Parathyroid adenoma (tissue), 2 donors: Measurements from ENCODE around the gene PEAK1.

Experiments used
- H2AFZ ChIP-seq: fragments of 300-600 bp; sonication (generic); one replicate; pipeline ENCODE4 v1.7.0; 2017; ENCODE audit warnings: antibody characterized with exemption, mild to moderate bottlenecking
- H3K27ac ChIP-seq: fragments of 300-600 bp; sonication (generic); one replicate; pipeline ENCODE4 v1.7.0; 2017
- H3K27me3 ChIP-seq: fragments of 300-600 bp; sonication (generic); one replicate; pipeline ENCODE4 v1.7.0; 2017; ENCODE audit warnings: low read length; ENCODE audit not compliant: control insufficient read depth, insufficient read depth
- H3K36me3 ChIP-seq: fragments of 300-600 bp; sonication (generic); one replicate; pipeline ENCODE4 v1.7.0; 2017; ENCODE audit warnings: low read length; ENCODE audit not compliant: control insufficient read depth, insufficient read depth
- H3K4me1 ChIP-seq: fragments of 300-600 bp; sonication (generic); one replicate; pipeline ENCODE4 v1.7.0; 2017; ENCODE audit warnings: control low read depth
- H3K4me2 ChIP-seq: fragments of 300-600 bp; sonication (generic); one replicate; pipeline ENCODE4 v1.7.0; 2017; ENCODE audit warnings: low read length
- H3K4me3 ChIP-seq: fragments of 300-600 bp; sonication (generic); one replicate; pipeline ENCODE4 v1.7.0; 2017; ENCODE audit warnings: low read depth, low read length
- H3K79me2 ChIP-seq: fragments of 300-600 bp; sonication (generic); one replicate; pipeline ENCODE4 v1.7.0; 2017; ENCODE audit warnings: control low read depth
- H3K9ac ChIP-seq: fragments of 300-600 bp; sonication (generic); one replicate; pipeline ENCODE4 v1.7.0; 2017; ENCODE audit warnings: mild to moderate bottlenecking
- H3K9me3 ChIP-seq: fragments of 300-600 bp; sonication (generic); one replicate; pipeline ENCODE4 v1.7.0; 2017; ENCODE audit warnings: low read length; ENCODE audit not compliant: control insufficient read depth
- TF ChIP-seq, protein P1 (sequence below): fragments of 300-600 bp; sonication (generic); IDR thresholded peaks from one replicate; pipeline ENCODE4 v1.7.0; 2017; ENCODE audit warnings: antibody characterized with exemption, mild to moderate bottlenecking
- donor health status: primary hyperparathyroidism.

The PEAK1 gene

GRCh38 chr15:77402740-77403379, 17.0 kb downstream of the PEAK1 start:
- Histone ChIP-seq H3K4me2 (no peak overlapping the region), H3K4me1 (no peaks in the 10 kb centered on the region), H2AFZ (no peak overlapping the region), H3K79me2 (no peaks in the 10 kb centered on the region), H3K27ac (no peak overlapping the region), H3K27me3 (no peaks in the 10 kb centered on the region), H3K9me3 (no peaks in the 10 kb centered on the region), H3K9ac (no peak overlapping the region), H3K36me3 (no peaks in the 10 kb centered on the region), H3K4me3 (no peak overlapping the region)
- TF ChIP-seq, protein P1, sequence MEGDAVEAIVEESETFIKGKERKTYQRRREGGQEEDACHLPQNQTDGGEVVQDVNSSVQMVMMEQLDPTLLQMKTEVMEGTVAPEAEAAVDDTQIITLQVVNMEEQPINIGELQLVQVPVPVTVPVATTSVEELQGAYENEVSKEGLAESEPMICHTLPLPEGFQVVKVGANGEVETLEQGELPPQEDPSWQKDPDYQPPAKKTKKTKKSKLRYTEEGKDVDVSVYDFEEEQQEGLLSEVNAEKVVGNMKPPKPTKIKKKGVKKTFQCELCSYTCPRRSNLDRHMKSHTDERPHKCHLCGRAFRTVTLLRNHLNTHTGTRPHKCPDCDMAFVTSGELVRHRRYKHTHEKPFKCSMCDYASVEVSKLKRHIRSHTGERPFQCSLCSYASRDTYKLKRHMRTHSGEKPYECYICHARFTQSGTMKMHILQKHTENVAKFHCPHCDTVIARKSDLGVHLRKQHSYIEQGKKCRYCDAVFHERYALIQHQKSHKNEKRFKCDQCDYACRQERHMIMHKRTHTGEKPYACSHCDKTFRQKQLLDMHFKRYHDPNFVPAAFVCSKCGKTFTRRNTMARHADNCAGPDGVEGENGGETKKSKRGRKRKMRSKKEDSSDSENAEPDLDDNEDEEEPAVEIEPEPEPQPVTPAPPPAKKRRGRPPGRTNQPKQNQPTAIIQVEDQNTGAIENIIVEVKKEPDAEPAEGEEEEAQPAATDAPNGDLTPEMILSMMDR: no peak

DNA sequence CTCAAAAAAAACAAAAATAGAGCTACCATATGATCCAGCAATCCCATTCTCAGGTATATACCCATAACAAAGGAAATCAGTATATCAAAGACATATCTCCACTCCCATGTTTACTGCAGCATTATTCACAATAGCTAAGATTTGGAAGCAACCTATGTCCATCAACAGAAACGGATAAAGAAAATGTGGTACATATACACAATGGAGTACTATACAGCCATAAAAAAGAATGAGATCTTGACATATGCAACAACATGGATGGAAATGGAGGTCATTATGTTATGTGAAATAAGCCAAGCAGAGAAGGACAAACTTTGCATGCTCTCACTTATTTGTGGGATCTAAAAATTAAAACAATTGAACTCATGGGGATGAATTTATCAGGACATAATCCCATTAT, 19.6 kb downstream of the PEAK1 start:
- Histone ChIP-seq H3K9ac (no peak overlapping the region), H3K27me3 (no peaks in the 10 kb centered on the region), H3K79me2 (no peaks in the 10 kb centered on the region), H3K4me3 (no peak overlapping the region), H2AFZ (no peak overlapping the region), H3K4me2 (no peak overlapping the region), H3K4me1 (no peaks in the 10 kb centered on the region), H3K36me3 (no peaks in the 10 kb centered on the region), H3K9me3 (no peaks in the 10 kb centered on the region), H3K27ac (no peak overlapping the region)
- TF ChIP-seq, protein P1: no peak

DNA sequence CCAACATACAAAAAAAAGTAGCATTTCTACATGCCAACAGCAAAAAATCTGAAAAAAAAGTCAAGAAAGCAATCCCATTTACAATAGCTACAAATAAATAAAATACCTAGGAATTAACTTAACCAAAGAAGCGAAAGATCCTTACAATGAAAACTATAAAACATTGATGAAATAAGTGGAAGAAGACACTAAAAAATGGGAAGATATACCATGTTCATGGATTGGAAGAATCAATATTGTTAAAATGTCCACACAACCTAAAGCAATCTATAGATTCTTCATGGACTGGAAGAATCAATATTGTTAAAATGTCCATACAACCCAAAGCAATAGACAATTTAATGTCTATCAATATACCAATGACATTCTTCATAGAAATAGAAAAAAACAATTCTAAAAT, 21.0 kb downstream of the PEAK1 start:
- Histone ChIP-seq H3K4me2 (no peak overlapping the region), H3K9ac (no peak overlapping the region), H3K4me3 (no peak overlapping the region), H3K27me3 (no peaks in the 10 kb centered on the region), H3K9me3 (no peaks in the 10 kb centered on the region), H3K36me3 (no peaks in the 10 kb centered on the region), H2AFZ (no peak overlapping the region), H3K4me1 (no peaks in the 10 kb centered on the region), H3K27ac (no peak overlapping the region), H3K79me2 (no peaks in the 10 kb centered on the region)
- TF ChIP-seq, protein P1: no peak

DNA sequence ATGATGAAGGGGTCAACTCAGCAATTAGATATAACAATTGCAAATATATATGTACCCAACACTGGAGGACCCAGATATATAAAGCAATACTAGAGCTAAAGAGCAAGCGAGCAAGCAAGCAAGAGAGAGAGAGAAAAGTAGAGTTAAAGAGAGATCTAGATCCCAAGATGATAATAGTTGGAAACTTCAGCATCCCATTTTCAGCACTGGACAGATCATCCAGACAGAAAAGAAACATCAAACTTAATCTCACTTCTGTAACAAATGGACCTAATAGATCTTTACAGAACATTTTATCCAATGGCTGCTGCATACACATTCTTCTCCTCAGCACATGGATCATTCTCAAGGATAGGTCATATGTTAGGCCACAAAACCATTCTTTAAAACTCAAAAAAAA, 23.2 kb downstream of the PEAK1 start:
- Histone ChIP-seq H3K79me2 (no peaks in the 10 kb centered on the region), H3K36me3 (no peaks in the 10 kb centered on the region), H3K9me3 (no peaks in the 10 kb centered on the region), H3K9ac (no peak overlapping the region), H3K4me2 (no peak overlapping the region), H3K4me3 (no peak overlapping the region), H2AFZ (no peak overlapping the region), H3K4me1 (no peaks in the 10 kb centered on the region), H3K27ac (no peak overlapping the region), H3K27me3 (no peaks in the 10 kb centered on the region)
- TF ChIP-seq, protein P1: no peak
